Pancreas (tissue), 10 donors: ENCODE data around the gene ACAT2. TPM values are rescaled to one million over a fixed set of nuclear protein-coding genes. Genes with fewer than 3 reads are reported as not detected.
"Not testable (repeated sequence)": the region's sequence is repeated elsewhere in the genome, so short reads cannot be mapped to it uniquely, and the experiment has no call there.

Experiments used
- ATAC-seq, 4 donors: fragments of 200-7000 bp; cut with Tn5 transposase; one replicate each; pipeline versions ENCODE4 v1.8.0 to v1.9.1; 2020; ENCODE audit warnings: mild to moderate bottlenecking in 4 of 4, moderate library complexity in 4 of 4
- DNase-seq, 6 donors: peaks; one replicate each; pipeline ENCODE4 v3.0.0-alpha.2; 2020
- FAIRE-seq: peaks from 2 replicates; lab custom pipeline; 2012; peaks lifted over from hg19 to GRCh38; lab: Jason Lieb, UNC
- H3K27ac ChIP-seq, 4 donors: fragments of 200-600 bp; sonication (generic); 1 replicate in 3 of 4; 2 replicates in 1 of 4; pipeline versions ENCODE4 v1.5.0 to v1.8.0; 2020
- H3K27me3 ChIP-seq, 4 donors: fragments of 200-600 bp; one replicate each; pipeline ENCODE4 v1.8.0; 2021
- H3K36me3 ChIP-seq, 3 donors: fragments of 200-600 bp; sonication (generic) in 1 of 3; one replicate each; pipeline versions ENCODE4 v1.5.0 to v1.8.0; 2020 to 2021
- H3K4me1 ChIP-seq, 3 donors: fragments of 200-600 bp; one replicate each; pipeline ENCODE4 v1.8.0; 2021
- H3K4me3 ChIP-seq, 4 donors: fragments of 200-600 bp; sonication (generic) in 2 of 4; one replicate each; pipeline versions ENCODE4 v1.5.0 to v1.8.0; 2020 to 2021
- H3K9me3 ChIP-seq, 4 donors: fragments of 200-600 bp; one replicate each; pipeline ENCODE4 v1.8.0; 2021
- WGBS, 2 donors: extraction: QIAGEN DNeasy Blood & Tissue Kit; methylation state at CpG; one replicate each; pipeline ENCODE4 v1.1.7; 2013; 5-methylcytosine and 5-hydroxymethylcytosine counted together
- intact Hi-C, 3 donors: fragments of 100-400 bp; cut with DNase I; formaldehyde crosslinking; loops; one replicate each; pipeline versions ENCODE4 v1.11.1 to v1.14.2; 2022
- polyA plus RNA-seq, 2 donors: library from polyadenylated mRNA; stranded (reverse); fragments of 200-250 nt; gene quantifications; one replicate each; pipeline ENCODE4 v1.2.3, GENCODE V29; 2013
- total RNA-seq, 6 donors: library from RNA; stranded (reverse); fragmentation: NEBNext Ultra II Directional in 4 of 6; extraction: Animal tissue kit (Norgen Biotek cat#: 25700) in 4 of 6; gene quantifications; one replicate each; pipeline versions ENCODE4 v1.2.1 to v1.2.4, GENCODE V29; 2021 to 2023
- TF ChIP-seq, protein P1 (sequence below), 4 donors: fragments of 200-600 bp; sonication (generic) in 3 of 4; IDR thresholded peaks; one replicate each; pipeline versions ENCODE4 v1.5.0 to v1.8.0; 2021; ENCODE audit warnings: antibody characterized with exemption in 4 of 4
- donor health status: healthy with polysubstance abuse.
- donor health status: DM: no; HTN: no; CAD: no; lungs with moderate emphysema.
- donor health status: DM: no; HTN: no; CAD: no.
- donor health status: control.
- donor health status: control.
- donor health status: Bipolar disorder and iron deficiency.
- donor health status: DM: yes; HTN: yes; CAD: no.
- donor health status: DM: no; HTN: no; CAD: no.
- donor health status: DM: no; HTN: no; CAD: no.
- donor health status: DM: yes; HTN: yes; CAD: no.

ACAT2 gene
- total and polyA plus RNA-seq, 8 donors, result 3.3 to 10.1 (median 7.4) TPM

DNA sequence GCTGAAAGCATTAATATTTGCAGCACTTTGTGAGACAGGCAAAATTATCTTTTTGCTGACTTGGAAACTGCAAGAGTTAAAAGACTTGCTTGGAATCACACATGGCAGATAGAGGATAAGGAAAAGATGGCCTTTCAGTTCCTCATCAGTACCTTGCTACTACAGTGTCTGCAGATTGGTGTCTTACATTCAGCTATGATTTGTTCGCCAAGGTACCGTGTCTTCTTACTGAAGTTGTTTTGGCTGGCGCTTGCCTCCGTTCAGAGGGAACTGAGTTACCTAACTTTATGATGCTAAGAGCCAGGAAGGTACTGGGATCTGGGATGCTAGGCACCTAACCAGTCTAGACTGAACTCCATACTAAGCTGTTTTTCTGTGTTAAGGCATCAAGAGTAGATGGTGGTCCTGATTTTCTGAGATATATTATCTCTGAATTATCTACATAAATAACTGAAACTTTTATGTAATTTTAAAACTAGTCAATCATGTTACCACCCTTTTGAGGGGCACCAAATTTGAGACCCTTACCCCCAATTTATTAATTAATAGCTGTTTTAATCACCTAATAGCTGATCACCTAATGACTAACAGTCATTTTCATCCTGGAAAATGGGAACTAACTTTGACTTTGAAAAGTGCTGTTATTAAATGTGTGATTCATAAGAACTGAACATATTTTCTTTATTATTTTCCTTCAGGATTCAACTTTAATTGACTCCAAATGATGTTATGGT is 32.1 kb upstream of the ACAT2 start:
- FAIRE-seq (no peak), ATAC-seq (no peak), DNase-seq (no peak)
- H3K4me1 ChIP-seq, result peaks cover 13 to 39% (median 28%) of the 10 kb centered on the region in 3 donors
- no peaks in the 10 kb centered on the region for H3K27me3 ChIP-seq
- no peaks in the 10 kb centered on the region for H3K36me3 ChIP-seq
- TF ChIP-seq, protein P1, sequence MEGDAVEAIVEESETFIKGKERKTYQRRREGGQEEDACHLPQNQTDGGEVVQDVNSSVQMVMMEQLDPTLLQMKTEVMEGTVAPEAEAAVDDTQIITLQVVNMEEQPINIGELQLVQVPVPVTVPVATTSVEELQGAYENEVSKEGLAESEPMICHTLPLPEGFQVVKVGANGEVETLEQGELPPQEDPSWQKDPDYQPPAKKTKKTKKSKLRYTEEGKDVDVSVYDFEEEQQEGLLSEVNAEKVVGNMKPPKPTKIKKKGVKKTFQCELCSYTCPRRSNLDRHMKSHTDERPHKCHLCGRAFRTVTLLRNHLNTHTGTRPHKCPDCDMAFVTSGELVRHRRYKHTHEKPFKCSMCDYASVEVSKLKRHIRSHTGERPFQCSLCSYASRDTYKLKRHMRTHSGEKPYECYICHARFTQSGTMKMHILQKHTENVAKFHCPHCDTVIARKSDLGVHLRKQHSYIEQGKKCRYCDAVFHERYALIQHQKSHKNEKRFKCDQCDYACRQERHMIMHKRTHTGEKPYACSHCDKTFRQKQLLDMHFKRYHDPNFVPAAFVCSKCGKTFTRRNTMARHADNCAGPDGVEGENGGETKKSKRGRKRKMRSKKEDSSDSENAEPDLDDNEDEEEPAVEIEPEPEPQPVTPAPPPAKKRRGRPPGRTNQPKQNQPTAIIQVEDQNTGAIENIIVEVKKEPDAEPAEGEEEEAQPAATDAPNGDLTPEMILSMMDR (IDR thresholded peaks at IDR 0.05), result no peak
- intact Hi-C loops, result loop anchor here in 1 of 3 donors (10.0 kb wide), 2 partner anchors 55 to 115 kb away; partner anchors contain the start of gene TCP1
- H3K9me3 ChIP-seq, result no peaks in the 10 kb centered on the region
- WGBS, 2 donors, result 12 to 21% methylated on average over 4 of the region's 4 CpGs
- H3K27ac ChIP-seq, result no peak overlapping the region
- H3K4me3 ChIP-seq, result peak overlapping the region in 2 of 4 donors; percentile 65 to 89

DNA sequence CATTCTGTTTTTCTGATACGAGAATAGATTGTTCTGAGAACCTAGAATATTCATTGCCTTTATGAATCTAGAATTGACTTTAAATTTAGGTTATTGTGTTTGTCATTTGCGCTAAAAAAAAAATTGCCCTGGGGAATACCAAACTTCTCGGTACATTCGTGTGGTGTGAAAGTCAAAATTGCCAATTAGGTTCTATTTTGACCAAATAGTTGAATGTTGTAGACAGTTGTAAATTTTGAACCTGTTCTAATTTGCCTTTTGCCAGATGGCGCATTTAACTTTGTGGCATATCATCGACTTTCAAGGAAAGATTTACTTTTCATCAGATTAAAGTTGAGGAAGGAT is 31.5 kb upstream of the ACAT2 start:
- H3K4me1 ChIP-seq, result peaks cover 9 to 36% (median 28%) of the 10 kb centered on the region in 3 donors
- no peaks in the 10 kb centered on the region for H3K36me3 ChIP-seq
- WGBS, 2 donors, result 52 to 58% methylated on average over 6 of the region's 6 CpGs
- TF ChIP-seq, protein P1 (IDR thresholded peaks at IDR 0.05), result no peak
- no peak for DNase-seq
- no peak overlapping the region for H3K27ac ChIP-seq
- H3K4me3 ChIP-seq, result no peak overlapping the region
- no peak for FAIRE-seq
- H3K27me3 ChIP-seq, result no peaks in the 10 kb centered on the region
- ATAC-seq, result no peak
- intact Hi-C loops, result loop anchor here in 1 of 3 donors (10.0 kb wide), 1 partner anchor 54 kb away; the partner anchor contains the start of gene TCP1
- no peaks in the 10 kb centered on the region for H3K9me3 ChIP-seq

DNA sequence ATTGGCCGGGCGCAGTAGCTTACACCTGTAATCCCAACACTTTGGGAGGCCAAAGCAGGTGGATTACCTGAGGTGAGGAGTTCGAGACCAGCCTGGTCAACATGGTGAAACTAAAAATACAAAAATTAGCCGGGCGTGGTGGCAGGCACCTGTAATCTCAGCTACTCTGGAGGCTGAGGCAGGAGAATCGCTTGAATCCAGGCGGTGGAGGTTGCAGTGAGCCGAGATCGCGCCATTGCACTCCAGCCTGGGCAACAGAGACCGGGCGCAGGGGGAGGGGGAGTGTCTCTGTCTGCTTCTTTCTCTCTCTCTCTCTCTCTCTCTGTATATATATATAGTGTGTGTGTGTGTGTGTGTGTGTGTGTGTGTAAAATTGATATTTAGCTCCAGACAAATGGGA is 29.3 kb upstream of the ACAT2 start:
- H3K9me3 ChIP-seq, H3K36me3 ChIP-seq, FAIRE-seq, H3K4me3 ChIP-seq, DNase-seq, H3K27ac ChIP-seq, H3K27me3 ChIP-seq, ATAC-seq: not testable (repeated sequence)
- peaks cover 4 to 28% (median 23%) of the 10 kb centered on the region in 3 donors for H3K4me1 ChIP-seq
- intact Hi-C loops, result loop anchor here in 1 of 3 donors (10.0 kb wide), 1 partner anchor 52 kb away; the partner anchor contains the start of gene TCP1
- WGBS, 2 donors, result 90 to 92% methylated on average over 12 of the region's 12 CpGs

DNA sequence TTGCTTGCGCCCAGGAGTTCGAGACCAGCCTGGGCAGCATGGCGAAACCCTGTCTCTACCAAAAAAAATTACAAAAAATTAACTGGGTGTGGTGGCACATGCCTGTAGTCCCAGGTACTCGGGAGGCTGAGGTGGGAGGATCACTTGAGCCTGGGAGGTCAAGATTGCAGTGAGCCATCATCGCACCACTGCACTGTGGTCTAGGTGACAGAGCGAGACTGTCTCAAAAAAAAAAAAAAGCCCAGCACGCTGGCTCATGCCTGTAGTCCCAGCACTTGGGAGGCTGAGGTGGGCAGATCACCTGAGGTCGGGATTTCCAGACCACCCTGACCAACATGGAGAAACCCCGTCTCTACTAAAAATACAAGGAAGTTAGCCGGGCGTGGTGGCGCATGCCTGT is 28.4 kb upstream of the ACAT2 start:
- not testable (repeated sequence) for FAIRE-seq, ATAC-seq, DNase-seq

DNA sequence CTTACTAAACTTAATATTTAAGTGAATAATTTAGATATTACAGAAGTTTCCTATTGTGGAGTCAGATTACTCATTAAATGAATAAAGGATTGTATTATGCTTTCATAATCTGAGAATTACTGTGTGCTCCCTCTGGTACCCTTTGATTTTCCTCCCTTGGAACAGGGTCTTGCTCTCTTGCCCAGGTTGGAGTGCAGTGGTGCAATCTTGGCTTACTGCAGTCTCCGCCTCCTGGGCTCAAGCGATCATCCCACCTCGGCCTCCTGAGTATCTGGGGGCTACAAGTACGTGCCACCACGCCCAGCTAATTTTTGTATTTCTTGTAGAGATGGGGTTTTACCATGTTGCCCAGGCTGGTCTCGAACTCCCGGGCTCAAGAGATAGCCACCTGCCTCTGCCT is 24.9 kb upstream of the ACAT2 start:
- peaks cover 0 to 3% (median 3%) of the 10 kb centered on the region in 3 donors for H3K4me1 ChIP-seq
- peaks cover 0 to 8% (median 5%) of the 10 kb centered on the region in 3 donors for H3K36me3 ChIP-seq
- DNase-seq (no peak), FAIRE-seq (no peak), ATAC-seq (no peak)
- TF ChIP-seq, protein P1 (IDR thresholded peaks at IDR 0.05), result no peak
- 91 to 94% methylated on average over 7 of the region's 7 CpGs for WGBS, 2 donors
- intact Hi-C loops, result loop anchor here in 1 of 3 donors (10.0 kb wide), 1 partner anchor 48 kb away; the partner anchor contains the start of gene TCP1
- H3K9me3 ChIP-seq, result no peaks in the 10 kb centered on the region
- no peaks in the 10 kb centered on the region for H3K27me3 ChIP-seq
- no peak overlapping the region for H3K4me3 ChIP-seq
- H3K27ac ChIP-seq, result no peak overlapping the region

More for the DNA sequence above, 28.4 kb upstream of the ACAT2 start:
- H3K36me3 ChIP-seq, H3K9me3 ChIP-seq, H3K27me3 ChIP-seq, H3K27ac ChIP-seq, H3K4me3 ChIP-seq: not testable (repeated sequence)
- peaks cover 4 to 28% (median 26%) of the 10 kb centered on the region in 3 donors for H3K4me1 ChIP-seq
- WGBS, 2 donors, result 94 to 96% methylated on average over 12 of the region's 12 CpGs
- intact Hi-C loops, result loop anchor here in 1 of 3 donors (10.0 kb wide), 1 partner anchor 51 kb away; the partner anchor contains the start of gene TCP1
